ENCODE results near the gene CFAP46.
A peak's percentile ranks its signal among the peaks of the same experiment; 100 is the strongest.

Gene CFAP46

DNA sequence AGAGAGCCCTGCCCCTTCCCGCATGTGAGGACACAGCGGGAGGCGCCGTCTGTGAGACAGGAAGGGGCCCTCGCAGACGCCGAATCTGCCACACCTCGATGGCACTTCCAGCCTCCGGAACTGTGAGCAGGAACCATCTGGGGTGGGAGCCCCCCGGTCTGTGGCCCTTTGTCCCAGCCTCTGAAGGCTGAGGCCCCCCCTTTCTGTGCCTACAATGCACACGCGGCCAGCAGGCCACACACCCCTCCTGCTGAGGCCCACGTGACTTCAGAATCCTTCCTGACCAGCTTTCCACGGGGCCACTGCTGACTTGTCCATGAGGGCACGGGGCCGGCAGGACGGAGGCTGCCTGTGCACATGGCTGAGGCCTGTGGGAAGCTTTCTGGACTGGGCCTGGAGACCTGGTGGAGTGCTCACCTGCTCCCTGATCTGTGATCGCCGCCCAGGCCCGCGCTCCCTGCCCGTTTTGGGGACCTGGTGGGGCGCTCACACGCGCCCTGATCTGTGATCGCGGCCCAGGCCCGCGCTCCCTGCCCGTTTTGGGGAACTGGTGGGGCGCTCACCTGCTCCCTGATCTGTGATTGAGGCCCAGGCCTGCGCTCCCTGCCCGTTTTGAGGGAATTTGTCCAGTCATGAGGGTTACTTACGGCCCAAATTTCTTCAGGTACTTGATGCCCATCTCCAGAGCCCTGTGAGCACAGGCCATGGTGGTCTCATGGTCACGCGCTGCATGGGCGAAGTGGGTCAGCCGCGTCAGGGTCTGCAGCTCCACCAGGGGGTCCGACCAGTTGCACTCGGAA is 34.3 kb downstream of the CFAP46 start:
- peak overlapping the region; percentile 73 for H2AK5ac ChIP-seq (ENCODE audit: low read depth, low read length)
- H3K14ac ChIP-seq (ENCODE audit: low read length), result peak overlapping the region; percentile 76
- no peak overlapping the region for H3K4me3 ChIP-seq (ENCODE audit: low read length in 2 of 2)
- no peak for DNase-seq (ENCODE audit: low spot score)
- no peak overlapping the region for H2BK120ac ChIP-seq (ENCODE audit: low read depth, low read length)
- H3K23ac ChIP-seq (ENCODE audit: low read depth, low read length, poor library complexity), result no peak overlapping the region
- peaks cover 2% of the 10 kb centered on the region for H3K79me1 ChIP-seq (ENCODE audit: low read depth, low read length)
- no peak overlapping the region for H3K4me2 ChIP-seq (ENCODE audit: insufficient read depth, low read length, poor library complexity, severe bottlenecking)
- peak overlapping the region; percentile 78 for H4K8ac ChIP-seq (ENCODE audit: low read depth, low read length)
- WGBS, 2 donors (ENCODE audit: extremely low coverage in 2 of 2, insufficient read length in 2 of 2, insufficient replicate concordance in 1 of 2), result no CpG with 5 or more reads among the region's 41 CpGs
- H3K9ac ChIP-seq (ENCODE audit: low read depth, low read length, poor library complexity), result no peak overlapping the region
- H3K4ac ChIP-seq (ENCODE audit: low read length), result no peak overlapping the region
- peak overlapping the region; percentile 80 for H3K18ac ChIP-seq (ENCODE audit: low read length)
- H3K4me1 ChIP-seq (ENCODE audit: control insufficient read depth in 2 of 2, insufficient read depth in 1 of 2, low read depth in 1 of 2, low read length in 2 of 2), result peaks cover 0 to 5% of the 10 kb centered on the region in 2 donors
- peaks cover 0 to 6% of the 10 kb centered on the region in 2 donors for H3K9me3 ChIP-seq (replicated peaks in 1 of 2; ENCODE audit: control insufficient read depth in 2 of 2, insufficient read depth in 1 of 2, low read depth in 1 of 2, low read length in 2 of 2)
- H3K27ac ChIP-seq (replicated peaks; ENCODE audit: low read length), result no peak overlapping the region
- peak overlapping the region; percentile 79 for H2BK5ac ChIP-seq (ENCODE audit: low read length)
- peak overlapping the region; percentile 71 for H2BK15ac ChIP-seq (ENCODE audit: low read length)
- H3K27me3 ChIP-seq (ENCODE audit: control insufficient read depth in 3 of 3, insufficient read depth in 3 of 3, low read depth in 1 of 3, low read length in 3 of 3), result peaks cover 0 to 4% (median 0%) of the 10 kb centered on the region in 3 experiments
- H2AFZ ChIP-seq (ENCODE audit: low read length), result no peak overlapping the region
- no peaks in the 10 kb centered on the region for H3K36me3 ChIP-seq (replicated peaks in 1 of 2; ENCODE audit: control insufficient read depth in 2 of 2, insufficient read depth in 2 of 2, low read length in 2 of 2)
- H4K91ac ChIP-seq (ENCODE audit: low read depth, low read length, poor library complexity), result no peak overlapping the region
- peak overlapping the region; percentile 91 for H2BK12ac ChIP-seq (ENCODE audit: low read length)

DNA sequence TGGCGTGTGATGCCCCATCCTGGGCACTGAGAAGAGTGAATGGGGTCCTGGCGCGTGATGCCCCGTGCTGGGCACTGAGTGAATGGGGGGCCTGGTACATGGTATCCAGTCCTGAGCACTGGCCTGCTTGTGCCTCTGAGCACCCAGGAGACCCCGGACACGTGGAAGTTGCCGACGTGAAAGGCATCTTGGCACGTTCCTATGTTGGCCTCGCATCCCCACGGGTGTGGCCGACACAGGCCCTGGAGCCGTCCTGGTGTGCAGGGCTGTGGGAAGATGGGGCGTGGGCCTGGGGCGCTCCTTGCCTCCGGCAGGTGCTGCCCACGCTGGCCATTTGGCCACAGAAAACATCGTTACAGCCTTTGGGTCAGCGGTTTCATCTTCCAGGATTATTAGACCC is 35.5 kb downstream of the CFAP46 start:
- DNase-seq (ENCODE audit: low spot score), result no peak
- Histone ChIP-seq H3K18ac (ENCODE audit: low read length) (no peak overlapping the region), H4K8ac (ENCODE audit: low read depth, low read length) (no peak overlapping the region), H3K27me3 (ENCODE audit: control insufficient read depth in 3 of 3, insufficient read depth in 3 of 3, low read depth in 1 of 3, low read length in 3 of 3) (peaks cover 0 to 4% (median 0%) of the 10 kb centered on the region in 3 experiments), H3K9ac (ENCODE audit: low read depth, low read length, poor library complexity) (no peak overlapping the region), H2BK15ac (ENCODE audit: low read length) (no peak overlapping the region), H2BK5ac (ENCODE audit: low read length) (no peak overlapping the region), H3K9me3 (replicated peaks in 1 of 2; ENCODE audit: control insufficient read depth in 2 of 2, insufficient read depth in 1 of 2, low read depth in 1 of 2, low read length in 2 of 2) (peaks cover 0 to 4% of the 10 kb centered on the region in 2 donors), H3K4me3 (ENCODE audit: low read length in 2 of 2) (no peak overlapping the region), H2AK5ac (ENCODE audit: low read depth, low read length) (peak overlapping the region; percentile 3), H3K23ac (ENCODE audit: low read depth, low read length, poor library complexity) (no peak overlapping the region), H2BK12ac (ENCODE audit: low read length) (no peak overlapping the region), H3K27ac (replicated peaks; ENCODE audit: low read length) (no peak overlapping the region), H3K14ac (ENCODE audit: low read length) (no peak overlapping the region), H2AFZ (ENCODE audit: low read length) (no peak overlapping the region), H3K4ac (ENCODE audit: low read length) (no peak overlapping the region), H4K91ac (ENCODE audit: low read depth, low read length, poor library complexity) (no peak overlapping the region), H3K4me2 (ENCODE audit: insufficient read depth, low read length, poor library complexity, severe bottlenecking) (no peak overlapping the region), H3K36me3 (replicated peaks in 1 of 2; ENCODE audit: control insufficient read depth in 2 of 2, insufficient read depth in 2 of 2, low read length in 2 of 2) (no peaks in the 10 kb centered on the region), H2BK120ac (ENCODE audit: low read depth, low read length) (no peak overlapping the region), H3K79me1 (ENCODE audit: low read depth, low read length) (peaks cover 2% of the 10 kb centered on the region), H3K4me1 (ENCODE audit: control insufficient read depth in 2 of 2, insufficient read depth in 1 of 2, low read depth in 1 of 2, low read length in 2 of 2) (peaks cover 0 to 2% of the 10 kb centered on the region in 2 donors)
- no CpG with 5 or more reads among the region's 19 CpGs for WGBS, 2 donors (ENCODE audit: extremely low coverage in 2 of 2, insufficient read length in 2 of 2, insufficient replicate concordance in 1 of 2)

- Histone ChIP-seq H2BK15ac (ENCODE audit: low read length) (no peak overlapping the region), H3K27me3 (ENCODE audit: control insufficient read depth in 3 of 3, insufficient read depth in 3 of 3, low read depth in 1 of 3, low read length in 3 of 3) (peaks cover 0 to 4% (median 0%) of the 10 kb centered on the region in 3 experiments), H2BK12ac (ENCODE audit: low read length) (no peak overlapping the region), H2BK5ac (ENCODE audit: low read length) (no peak overlapping the region), H3K23ac (ENCODE audit: low read depth, low read length, poor library complexity) (no peak overlapping the region), H2BK120ac (ENCODE audit: low read depth, low read length) (no peak overlapping the region), H4K91ac (ENCODE audit: low read depth, low read length, poor library complexity) (no peak overlapping the region), H3K9ac (ENCODE audit: low read depth, low read length, poor library complexity) (no peak overlapping the region), H3K36me3 (replicated peaks in 1 of 2; ENCODE audit: control insufficient read depth in 2 of 2, insufficient read depth in 2 of 2, low read length in 2 of 2) (no peaks in the 10 kb centered on the region), H3K4me3 (ENCODE audit: low read length in 2 of 2) (no peak overlapping the region), H2AK5ac (ENCODE audit: low read depth, low read length) (no peak overlapping the region), H3K18ac (ENCODE audit: low read length) (no peak overlapping the region), H2AFZ (ENCODE audit: low read length) (no peak overlapping the region), H3K27ac (replicated peaks; ENCODE audit: low read length) (no peak overlapping the region), H3K14ac (ENCODE audit: low read length) (no peak overlapping the region), H3K4me1 (ENCODE audit: control insufficient read depth in 2 of 2, insufficient read depth in 1 of 2, low read depth in 1 of 2, low read length in 2 of 2) (peaks cover 0 to 1% of the 10 kb centered on the region in 2 donors), H4K8ac (ENCODE audit: low read depth, low read length) (no peak overlapping the region), H3K9me3 (replicated peaks in 1 of 2; ENCODE audit: control insufficient read depth in 2 of 2, insufficient read depth in 1 of 2, low read depth in 1 of 2, low read length in 2 of 2) (peaks cover 3 to 4% of the 10 kb centered on the region in 2 donors), H3K4ac (ENCODE audit: low read length) (no peak overlapping the region), H3K79me1 (ENCODE audit: low read depth, low read length) (peaks cover 2% of the 10 kb centered on the region), H3K4me2 (ENCODE audit: insufficient read depth, low read length, poor library complexity, severe bottlenecking) (no peak overlapping the region)
- DNase-seq (ENCODE audit: low spot score), result no peak
- no CpG with 5 or more reads among the region's 15 CpGs for WGBS, 2 donors (ENCODE audit: extremely low coverage in 2 of 2, insufficient read length in 2 of 2, insufficient replicate concordance in 1 of 2)
These were observed 36.3 kb downstream of the CFAP46 start for GRCh38 chr10:132906106-132906505.

- Histone ChIP-seq H2AK5ac (ENCODE audit: low read depth, low read length) (no peak overlapping the region), H2BK15ac (ENCODE audit: low read length) (no peak overlapping the region), H2BK5ac (ENCODE audit: low read length) (no peak overlapping the region), H3K23ac (ENCODE audit: low read depth, low read length, poor library complexity) (no peak overlapping the region), H3K27me3 (ENCODE audit: control insufficient read depth in 3 of 3, insufficient read depth in 3 of 3, low read depth in 1 of 3, low read length in 3 of 3) (peaks cover 0 to 6% (median 0%) of the 10 kb centered on the region in 3 experiments), H2AFZ (ENCODE audit: low read length) (no peak overlapping the region), H3K18ac (ENCODE audit: low read length) (no peak overlapping the region), H3K36me3 (replicated peaks in 1 of 2; ENCODE audit: control insufficient read depth in 2 of 2, insufficient read depth in 2 of 2, low read length in 2 of 2) (no peaks in the 10 kb centered on the region), H3K4me2 (ENCODE audit: insufficient read depth, low read length, poor library complexity, severe bottlenecking) (no peak overlapping the region), H3K9ac (ENCODE audit: low read depth, low read length, poor library complexity) (no peak overlapping the region), H2BK12ac (ENCODE audit: low read length) (no peak overlapping the region), H3K4ac (ENCODE audit: low read length) (no peak overlapping the region), H2BK120ac (ENCODE audit: low read depth, low read length) (no peak overlapping the region), H3K4me3 (ENCODE audit: low read length in 2 of 2) (no peak overlapping the region), H4K8ac (ENCODE audit: low read depth, low read length) (no peak overlapping the region), H3K14ac (ENCODE audit: low read length) (no peak overlapping the region), H3K4me1 (ENCODE audit: control insufficient read depth in 2 of 2, insufficient read depth in 1 of 2, low read depth in 1 of 2, low read length in 2 of 2) (no peaks in the 10 kb centered on the region), H3K9me3 (replicated peaks in 1 of 2; ENCODE audit: control insufficient read depth in 2 of 2, insufficient read depth in 1 of 2, low read depth in 1 of 2, low read length in 2 of 2) (peaks cover 3 to 4% of the 10 kb centered on the region in 2 donors), H4K91ac (ENCODE audit: low read depth, low read length, poor library complexity) (no peak overlapping the region), H3K79me1 (ENCODE audit: low read depth, low read length) (peaks cover 2% of the 10 kb centered on the region), H3K27ac (replicated peaks; ENCODE audit: low read length) (no peak overlapping the region)
- WGBS, 2 donors (ENCODE audit: extremely low coverage in 2 of 2, insufficient read length in 2 of 2, insufficient replicate concordance in 1 of 2), result no CpG with 5 or more reads among the region's 1 CpG
- DNase-seq (ENCODE audit: low spot score), result no peak
These were observed 36.7 kb downstream of the CFAP46 start for GRCh38 chr10:132905661-132906060.

All from neuronal stem cell (in vitro differentiated cells).